Measurements from ENCODE around the gene CABLES1. TPM values are rescaled to one million over a fixed set of nuclear protein-coding genes. Genes with fewer than 3 reads are reported as not detected.
A peak's percentile ranks its signal among the peaks of the same experiment; 100 is the strongest.

The CABLES1 gene
- total and polyA plus RNA-seq, 12 donors: 2.1 to 11.9 (median 5.3) TPM

- intact Hi-C loops (cut with DNase I): no loop called here
- Histone ChIP-seq H3K27ac (no peak overlapping the region), H3K9me3 (replicated peaks in 1 of 3) (no peaks in the 10 kb centered on the region), H3K4me1 (replicated peaks in 1 of 2) (peaks cover 0 to 12% of the 10 kb centered on the region in 2 donors), H3K4me3 (no peak overlapping the region), H3K27me3 (no peaks in the 10 kb centered on the region), H3K36me3 (replicated peaks in 1 of 2) (no peaks in the 10 kb centered on the region)
- 76 to 81% (median 79%) methylated on average over 17 to 22 of the region's 22 CpGs for WGBS, 4 donors
- no peak for DNase-seq
- TF ChIP-seq CTCF (IDR thresholded peaks at IDR 0.05): no peak
- no peak for TF ChIP-seq POLR2A (IDR thresholded peaks at IDR 0.05)
Observed at GRCh38 chr18:23196119-23197007, 61.1 kb downstream of the CABLES1 start.

- intact Hi-C loops (cut with DNase I): no loop called here
- H3K36me3 ChIP-seq (replicated peaks in 1 of 2): no peaks in the 10 kb centered on the region
- H3K9me3 ChIP-seq (replicated peaks in 1 of 3): no peaks in the 10 kb centered on the region
- H3K27ac ChIP-seq: no peak overlapping the region
- no peaks in the 10 kb centered on the region for H3K4me1 ChIP-seq (replicated peaks in 1 of 2)
- H3K27me3 ChIP-seq: no peaks in the 10 kb centered on the region
- TF ChIP-seq CTCF (IDR thresholded peaks at IDR 0.05) (no peak), POLR2A (IDR thresholded peaks at IDR 0.05) (no peak)
- DNase-seq: no peak
- WGBS, 4 donors: 83 to 90% (median 86%) methylated on average over 5 of the region's 5 CpGs
- H3K4me3 ChIP-seq: no peak overlapping the region
Observed at GRCh38 chr18:23198217-23198845, 63.0 kb downstream of the CABLES1 start.

- Histone ChIP-seq H3K9me3 (replicated peaks in 1 of 3) (no peaks in the 10 kb centered on the region), H3K27me3 (no peaks in the 10 kb centered on the region), H3K4me1 (replicated peaks in 1 of 2) (no peaks in the 10 kb centered on the region), H3K36me3 (replicated peaks in 1 of 2) (no peaks in the 10 kb centered on the region), H3K4me3 (no peak overlapping the region), H3K27ac (no peak overlapping the region)
- DNase-seq: peak in 1 of 7 donors; percentile 66
- 79 to 87% (median 84%) methylated on average over 5 to 8 of the region's 8 CpGs for WGBS, 4 donors
- TF ChIP-seq CTCF (IDR thresholded peaks at IDR 0.05) (no peak), POLR2A (IDR thresholded peaks at IDR 0.05) (no peak)
- intact Hi-C loops (cut with DNase I): no loop called here
Observed at GRCh38 chr18:23200756-23201155, 65.5 kb downstream of the CABLES1 start.

- DNase-seq: no peak
- Histone ChIP-seq H3K4me1 (replicated peaks in 1 of 2) (no peaks in the 10 kb centered on the region), H3K9me3 (replicated peaks in 1 of 3) (no peaks in the 10 kb centered on the region), H3K36me3 (replicated peaks in 1 of 2) (no peaks in the 10 kb centered on the region), H3K27ac (no peak overlapping the region), H3K27me3 (no peaks in the 10 kb centered on the region), H3K4me3 (no peak overlapping the region)
- TF ChIP-seq CTCF (IDR thresholded peaks at IDR 0.05) (no peak), POLR2A (IDR thresholded peaks at IDR 0.05) (no peak)
- WGBS, 4 donors: 86 to 88% (median 87%) methylated on average over 10 of the region's 10 CpGs
- intact Hi-C loops (cut with DNase I): no loop called here
Observed at GRCh38 chr18:23201741-23202140, 66.5 kb downstream of the CABLES1 start.

Measured in adrenal gland (tissue), 12 donors.